ENCODE results near the gene TNNI2. TPM values are rescaled to one million over a fixed set of nuclear protein-coding genes. Genes with fewer than 3 reads are reported as not detected.

TNNI2 gene
- total and polyA plus RNA-seq, 8 donors: 0.24 to 8.5 (median 0.52) TPM; not detected in 1

DNA sequence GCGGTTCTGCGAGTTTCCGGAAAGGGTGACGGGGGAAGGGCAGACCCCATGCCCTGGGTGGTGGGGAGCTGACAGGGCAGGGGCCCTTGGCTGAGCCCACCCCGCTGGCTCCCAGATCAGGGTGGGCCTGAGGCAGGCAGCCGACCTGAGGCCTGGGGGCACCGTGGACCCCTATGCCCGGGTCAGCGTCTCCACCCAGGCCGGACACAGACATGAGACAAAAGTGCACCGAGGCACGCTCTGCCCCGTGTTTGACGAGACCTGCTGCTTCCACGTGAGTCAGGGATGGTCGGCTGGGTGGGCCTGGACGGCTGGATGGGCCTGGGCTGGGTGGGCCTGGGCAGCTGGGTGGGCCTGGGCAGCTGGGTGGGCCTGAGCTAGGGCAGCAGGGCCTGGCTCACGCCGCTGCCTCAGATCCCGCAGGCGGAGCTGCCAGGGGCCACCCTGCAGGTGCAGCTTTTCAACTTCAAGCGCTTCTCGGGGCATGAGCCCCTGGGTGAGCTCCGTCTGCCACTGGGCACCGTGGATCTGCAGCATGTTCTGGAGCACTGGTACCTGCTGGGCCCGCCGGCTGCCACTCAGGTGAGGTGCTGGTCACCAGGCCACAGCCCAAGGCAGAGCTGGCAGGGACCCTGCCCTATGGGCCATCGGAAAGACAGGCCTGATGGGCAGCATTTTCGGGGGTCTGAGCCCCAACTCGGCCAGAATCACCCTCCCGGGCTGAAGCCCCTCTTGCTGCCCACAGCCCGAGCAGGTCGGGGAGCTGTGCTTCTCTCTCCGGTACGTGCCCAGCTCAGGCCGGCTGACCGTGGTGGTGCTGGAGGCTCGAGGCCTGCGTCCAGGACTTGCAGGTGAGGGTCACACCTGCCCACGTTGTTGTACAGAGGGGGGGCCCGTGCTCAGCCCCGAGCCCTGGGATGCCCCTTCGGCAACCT, 2.5 kb upstream of the TNNI2 start:
- Histone ChIP-seq H3K4me3 (no peak overlapping the region), H3K27ac (no peak overlapping the region), H3K36me3 (no peaks in the 10 kb centered on the region), H3K27me3 (peaks cover 0 to 21% of the 10 kb centered on the region in 2 donors), H3K4me1 (peaks cover 9 to 55% of the 10 kb centered on the region in 2 donors), H3K9me3 (no peaks in the 10 kb centered on the region)
- intact Hi-C loops (cut with DNase I): loop anchor here in 1 of 2 donors (5.0 to 10.0 kb wide), 2 partner anchors 181 to 316 kb away; no protein-coding TSS in a partner anchor
- ATAC-seq: no peak
- peak in 2 of 4 donors; percentile 32 to 80 for DNase-seq
- no peak for TF ChIP-seq CTCF (IDR thresholded peaks at IDR 0.05)

DNA sequence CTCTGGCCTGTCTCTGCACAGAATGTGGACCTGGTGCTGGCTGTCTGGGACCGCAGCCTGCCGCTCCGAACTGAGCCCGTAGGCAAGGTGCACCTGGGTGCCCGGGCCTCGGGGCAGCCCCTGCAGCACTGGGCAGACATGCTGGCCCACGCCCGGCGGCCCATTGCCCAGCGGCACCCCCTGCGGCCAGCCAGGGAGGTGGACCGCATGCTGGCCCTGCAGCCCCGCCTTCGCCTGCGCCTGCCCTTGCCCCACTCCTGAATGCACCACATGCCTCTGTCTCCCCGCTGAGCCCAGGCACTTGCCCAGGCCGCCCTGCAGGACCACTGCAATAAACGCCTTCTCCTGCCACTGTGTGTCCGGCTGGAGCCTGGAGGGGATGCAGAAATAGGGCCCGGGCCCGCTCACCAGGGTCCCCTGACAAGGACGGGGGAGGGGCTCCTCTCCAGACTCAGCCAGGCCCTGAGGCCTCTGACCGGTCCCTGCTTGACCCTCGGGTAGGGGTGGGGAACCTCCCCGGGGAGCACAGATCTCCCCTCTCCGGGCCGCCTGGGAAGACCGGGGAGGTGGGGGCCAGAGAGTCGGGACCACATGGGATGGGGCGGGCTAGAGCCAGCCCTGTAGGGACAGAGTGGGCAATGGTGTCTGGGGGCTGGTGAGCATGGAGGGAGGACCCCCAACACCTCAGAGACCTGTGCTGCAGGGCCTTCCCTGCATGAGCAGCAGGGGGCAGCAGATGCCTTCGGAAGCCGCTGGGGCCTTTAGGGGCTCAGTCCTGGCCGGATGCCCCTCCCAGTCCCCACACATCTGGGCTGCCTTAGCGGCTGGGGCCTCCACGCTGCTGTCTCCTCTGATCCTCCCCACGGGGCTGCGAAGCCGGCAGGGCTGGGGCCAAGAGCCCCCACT, 1.4 kb upstream of the TNNI2 start:
- peaks cover 5 to 46% of the 10 kb centered on the region in 2 donors for H3K4me1 ChIP-seq
- ATAC-seq: peak; percentile 24

GRCh38 chr11:1838077-1838425, 730 bp upstream of the TNNI2 start:
- peaks cover 0 to 7% of the 10 kb centered on the region in 2 donors for H3K27me3 ChIP-seq
- no peak for TF ChIP-seq CTCF (IDR thresholded peaks at IDR 0.05)
- H3K9me3 ChIP-seq: no peaks in the 10 kb centered on the region
- no peak overlapping the region for H3K4me3 ChIP-seq
- intact Hi-C loops (cut with DNase I): loop anchor here in 1 of 2 donors (5.0 to 10.0 kb wide), 2 partner anchors 183 to 314 kb away; no protein-coding TSS in a partner anchor
- H3K36me3 ChIP-seq: no peaks in the 10 kb centered on the region
- peaks cover 3 to 43% of the 10 kb centered on the region in 2 donors for H3K4me1 ChIP-seq
- DNase-seq (no peak), ATAC-seq (no peak)
- H3K27ac ChIP-seq: no peak overlapping the region

More for the DNA sequence above, 1.4 kb upstream of the TNNI2 start:
- H3K36me3 ChIP-seq: no peaks in the 10 kb centered on the region
- H3K27me3 ChIP-seq: peaks cover 0 to 11% of the 10 kb centered on the region in 2 donors
- intact Hi-C loops (cut with DNase I): loop anchor here in 1 of 2 donors (5.0 to 10.0 kb wide), 2 partner anchors 183 to 315 kb away; no protein-coding TSS in a partner anchor
- peak in 3 of 4 donors; percentile 72 to 89 (median 82) for DNase-seq
- no peak overlapping the region for H3K27ac ChIP-seq
- H3K9me3 ChIP-seq: no peaks in the 10 kb centered on the region
- TF ChIP-seq CTCF (IDR thresholded peaks at IDR 0.05): peak; percentile 72 to 85
- no peak overlapping the region for H3K4me3 ChIP-seq

GRCh38 chr11:1839204-1839923, 583 bp downstream of the TNNI2 start:
- ATAC-seq: no peak
- no peak overlapping the region for H3K4me3 ChIP-seq
- H3K9me3 ChIP-seq: no peaks in the 10 kb centered on the region
- peaks cover 0 to 6% of the 10 kb centered on the region in 2 donors for H3K27me3 ChIP-seq
- peak overlapping the region in 1 of 2 donors; percentile 88 for H3K27ac ChIP-seq
- peaks cover 6 to 56% of the 10 kb centered on the region in 2 donors for H3K4me1 ChIP-seq
- intact Hi-C loops (cut with DNase I): loop anchor here in 1 of 2 donors (5.0 to 10.0 kb wide), 2 partner anchors 185 to 313 kb away; no protein-coding TSS in a partner anchor
- DNase-seq: no peak
- TF ChIP-seq CTCF (IDR thresholded peaks at IDR 0.05): no peak
- H3K36me3 ChIP-seq: no peaks in the 10 kb centered on the region

Data from left lung (tissue), 10 donors.